GM12872 (cell line): ENCODE data around the gene GALNT9.

Experiments used
- CTCF ChIP-seq: IDR thresholded peaks from 3 replicates; pipeline ENCODE4 v1.5.1; 2011; ENCODE audit warnings: low read depth, mild to moderate bottlenecking, low read length, moderate library complexity; ENCODE audit not compliant: insufficient read depth

The GALNT9 gene

DNA sequence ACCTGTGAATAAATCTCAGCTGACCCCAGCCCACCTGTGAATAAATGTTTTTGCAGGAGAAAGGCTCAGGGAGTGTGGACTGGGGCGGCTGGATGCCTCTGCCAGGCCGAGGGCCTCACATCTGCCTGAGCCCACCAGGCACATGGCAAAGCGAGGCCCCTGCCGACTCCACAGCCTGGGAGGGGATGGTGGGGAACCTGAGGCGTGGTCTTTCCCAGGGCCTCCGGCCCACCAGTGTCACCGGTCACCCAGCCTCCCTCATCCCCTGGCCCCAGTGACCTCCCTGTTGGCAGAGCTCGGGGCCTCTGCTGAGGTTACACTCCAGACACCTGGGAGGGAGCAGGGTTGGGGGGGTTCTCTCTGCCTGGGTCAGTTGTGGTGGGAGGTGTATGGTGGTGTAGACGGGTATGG, 177.0 kb downstream of the GALNT9 start:
- no peak for TF ChIP-seq CTCF

- TF ChIP-seq CTCF, result no peak
These were observed 177.5 kb downstream of the GALNT9 start for GRCh38 chr12:132151766-132152410.

DNA sequence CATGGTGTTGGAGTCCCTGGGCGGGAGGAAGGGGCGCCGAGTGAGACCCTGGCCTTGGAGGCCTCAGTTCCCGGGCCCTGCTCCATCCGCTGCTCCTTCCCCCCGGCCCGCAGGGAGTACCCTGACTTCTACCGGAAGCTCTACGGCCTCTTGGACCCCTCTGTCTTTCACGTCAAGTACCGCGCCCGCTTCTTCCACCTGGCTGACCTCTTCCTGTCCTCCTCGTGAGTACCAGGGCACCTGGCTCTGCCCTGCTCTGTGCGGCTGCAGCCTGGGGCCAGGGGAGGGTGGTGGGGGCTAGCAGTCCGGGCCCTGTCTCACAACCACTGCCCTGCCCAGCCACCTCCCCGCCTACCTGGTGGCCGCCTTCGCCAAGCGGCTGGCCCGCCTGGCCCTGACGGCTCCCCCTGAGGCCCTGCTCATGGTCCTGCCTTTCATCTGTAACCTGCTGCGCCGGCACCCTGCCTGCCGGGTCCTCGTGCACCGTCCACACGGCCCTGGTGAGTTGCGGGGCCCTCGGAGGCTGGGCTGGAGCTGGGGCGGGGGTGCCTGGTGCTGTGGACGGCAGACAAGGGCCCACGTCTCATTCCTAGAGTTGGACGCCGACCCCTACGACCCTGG, 178.1 kb downstream of the GALNT9 start:
- no peak for TF ChIP-seq CTCF

DNA sequence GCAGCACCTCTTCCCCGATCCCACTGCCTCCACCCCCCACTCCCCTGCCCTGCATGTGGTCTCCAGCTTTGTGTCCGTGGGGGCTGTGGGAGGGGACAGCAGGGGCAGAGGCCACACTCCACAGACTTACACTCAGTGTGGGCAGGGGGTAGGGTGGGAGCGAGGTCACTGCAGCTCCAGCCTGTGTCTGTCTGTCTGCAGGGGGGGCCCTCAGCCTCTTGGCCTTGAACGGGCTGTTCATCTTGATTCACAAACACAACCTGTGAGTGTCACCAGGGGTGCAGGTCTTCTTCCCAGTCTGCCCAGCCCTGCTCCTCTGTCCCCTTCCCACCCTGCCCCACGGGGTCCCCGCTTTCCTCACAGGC, 178.6 kb downstream of the GALNT9 start:
- no peak for TF ChIP-seq CTCF

GRCh38 chr12:132148368-132149045, 180.9 kb downstream of the GALNT9 start:
- TF ChIP-seq CTCF, result no peak

GRCh38 chr12:132147423-132148367, 181.7 kb downstream of the GALNT9 start:
- no peak for TF ChIP-seq CTCF
